ENCODE results near the gene AMZ1. TPM values are rescaled to one million over a fixed set of nuclear protein-coding genes. Genes with fewer than 3 reads are reported as not detected.
"Not testable (repeated sequence)": the region's sequence is repeated elsewhere in the genome, so short reads cannot be mapped to it uniquely, and the experiment has no call there.

The AMZ1 gene
- total RNA-seq, 1 donor from 2014 or later: not detected

DNA sequence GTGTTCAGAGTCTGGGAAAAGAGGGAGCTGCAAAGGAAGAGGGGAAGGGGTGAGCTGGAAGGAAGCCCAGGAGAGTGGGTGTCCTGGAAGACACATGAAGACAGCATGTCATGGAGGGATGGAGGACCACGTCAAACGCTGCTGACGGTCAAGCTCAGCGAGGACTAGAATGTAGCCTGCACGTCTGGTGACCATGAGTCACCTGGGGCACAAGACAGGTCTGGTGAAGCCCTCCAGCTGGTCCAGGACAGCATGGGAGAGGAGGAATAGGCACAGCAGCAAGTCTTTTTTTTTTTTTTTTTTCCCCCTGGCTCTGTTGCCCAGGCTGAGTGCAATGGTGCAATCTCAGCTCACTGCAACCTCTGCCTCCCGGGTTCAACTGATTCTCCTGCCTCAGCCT is 19.6 kb upstream of the AMZ1 start:
- H3K4me1 Mint-ChIP-seq: no peaks in the 10 kb centered on the region
- Histone ChIP-seq H3K4me3 (no peak overlapping the region), H3K4me2 (no peak overlapping the region), H3K79me2 (ENCODE audit: low read depth) (no peaks in the 10 kb centered on the region), H3K27me3 (peaks cover 7% of the 10 kb centered on the region), H3F3A (ENCODE audit: low read depth) (no peaks in the 10 kb centered on the region), H3K9me3 (ENCODE audit: low read depth) (no peaks in the 10 kb centered on the region), H3K27ac (no peak overlapping the region), H3K9ac (no peak overlapping the region), H2AFZ (replicated peaks) (no peak overlapping the region), H3K36me3 (no peaks in the 10 kb centered on the region), H4K20me1 (ENCODE audit: low read depth) (no peaks in the 10 kb centered on the region), H3K4me1 (no peaks in the 10 kb centered on the region)
- H3K9me3 Mint-ChIP-seq: no peaks in the 10 kb centered on the region
- no peak for DNase-seq (ENCODE audit: low spot score)
- peaks cover 27% of the 10 kb centered on the region for H3K27me3 Mint-ChIP-seq (ENCODE audit: insufficient read depth, low read depth)
- peak overlapping the region; percentile 2 for H3K4me3 Mint-ChIP-seq
- TF ChIP-seq, protein P1, sequence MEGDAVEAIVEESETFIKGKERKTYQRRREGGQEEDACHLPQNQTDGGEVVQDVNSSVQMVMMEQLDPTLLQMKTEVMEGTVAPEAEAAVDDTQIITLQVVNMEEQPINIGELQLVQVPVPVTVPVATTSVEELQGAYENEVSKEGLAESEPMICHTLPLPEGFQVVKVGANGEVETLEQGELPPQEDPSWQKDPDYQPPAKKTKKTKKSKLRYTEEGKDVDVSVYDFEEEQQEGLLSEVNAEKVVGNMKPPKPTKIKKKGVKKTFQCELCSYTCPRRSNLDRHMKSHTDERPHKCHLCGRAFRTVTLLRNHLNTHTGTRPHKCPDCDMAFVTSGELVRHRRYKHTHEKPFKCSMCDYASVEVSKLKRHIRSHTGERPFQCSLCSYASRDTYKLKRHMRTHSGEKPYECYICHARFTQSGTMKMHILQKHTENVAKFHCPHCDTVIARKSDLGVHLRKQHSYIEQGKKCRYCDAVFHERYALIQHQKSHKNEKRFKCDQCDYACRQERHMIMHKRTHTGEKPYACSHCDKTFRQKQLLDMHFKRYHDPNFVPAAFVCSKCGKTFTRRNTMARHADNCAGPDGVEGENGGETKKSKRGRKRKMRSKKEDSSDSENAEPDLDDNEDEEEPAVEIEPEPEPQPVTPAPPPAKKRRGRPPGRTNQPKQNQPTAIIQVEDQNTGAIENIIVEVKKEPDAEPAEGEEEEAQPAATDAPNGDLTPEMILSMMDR (IDR thresholded peaks at IDR 0.05): no peak
- TF ChIP-seq EZH2phosphoT487 (IDR thresholded peaks at IDR 0.05) (no peak), EZH2 (IDR thresholded peaks at IDR 0.05) (no peak)
- H3K27ac Mint-ChIP-seq: no peak overlapping the region
- H3K36me3 Mint-ChIP-seq: peaks cover 2% of the 10 kb centered on the region

- no peak for DNase-seq (ENCODE audit: low spot score)
- H3K4me2 ChIP-seq: no peak overlapping the region
- no peaks in the 10 kb centered on the region for H3K36me3 ChIP-seq
- no peak overlapping the region for H3K4me3 ChIP-seq
- Mint-ChIP-seq H3K9me3 (peaks cover 10% of the 10 kb centered on the region), H3K36me3 (peaks cover 4% of the 10 kb centered on the region), H3K4me3 (no peak overlapping the region), H3K4me1 (no peaks in the 10 kb centered on the region), H3K27me3 (ENCODE audit: insufficient read depth, low read depth) (peaks cover 27% of the 10 kb centered on the region), H3K27ac (no peak overlapping the region)
- H3K27me3 ChIP-seq: peaks cover 7% of the 10 kb centered on the region
- H4K20me1 ChIP-seq (ENCODE audit: low read depth): no peaks in the 10 kb centered on the region
- TF ChIP-seq EZH2 (IDR thresholded peaks at IDR 0.05) (no peak), EZH2phosphoT487 (IDR thresholded peaks at IDR 0.05) (no peak)
- TF ChIP-seq, protein P1 (IDR thresholded peaks at IDR 0.05): no peak
- H3K9me3 ChIP-seq (ENCODE audit: low read depth): no peaks in the 10 kb centered on the region
- H2AFZ ChIP-seq (replicated peaks): no peak overlapping the region
- H3K27ac ChIP-seq: no peak overlapping the region
- no peaks in the 10 kb centered on the region for H3F3A ChIP-seq (ENCODE audit: low read depth)
- no peaks in the 10 kb centered on the region for H3K79me2 ChIP-seq (ENCODE audit: low read depth)
- no peak overlapping the region for H3K9ac ChIP-seq
- no peaks in the 10 kb centered on the region for H3K4me1 ChIP-seq
Observed at GRCh38 chr7:2670171-2670570, 17.8 kb upstream of the AMZ1 start.

DNA sequence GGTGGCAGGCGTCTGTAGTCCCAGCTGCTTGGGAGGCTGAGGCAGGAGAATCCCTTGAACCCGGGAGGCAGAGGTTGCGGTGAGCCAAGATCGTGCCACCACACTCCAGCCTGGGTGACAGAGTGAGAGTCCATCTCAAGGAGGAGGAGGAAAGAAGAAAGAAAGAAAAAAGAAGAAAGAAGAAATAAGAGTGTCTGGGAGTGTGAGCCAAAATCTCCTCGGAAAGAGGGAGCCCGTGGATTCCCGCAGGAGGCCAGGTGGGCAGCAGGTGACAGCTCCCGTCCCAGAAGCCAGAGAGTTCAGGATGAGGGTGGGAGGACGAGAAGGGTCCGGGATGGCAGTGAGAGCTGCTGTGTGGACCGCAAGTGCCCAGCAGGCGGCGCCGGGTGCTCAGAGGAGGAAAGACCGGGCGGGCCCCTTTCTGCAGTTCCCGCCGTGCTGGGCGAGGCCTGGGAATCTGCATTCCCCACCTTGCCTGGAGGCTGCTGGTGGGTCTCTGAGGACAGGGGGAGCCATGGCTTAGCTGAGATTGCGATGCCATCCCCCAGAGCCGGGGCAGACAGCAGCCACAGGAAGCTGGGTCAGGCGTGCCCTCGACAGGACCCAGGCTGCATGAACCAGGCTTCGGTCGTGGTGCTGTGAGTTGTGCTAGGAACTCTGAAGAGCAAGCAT is 17.1 kb upstream of the AMZ1 start:
- peaks cover 23% of the 10 kb centered on the region for H3K27me3 Mint-ChIP-seq (ENCODE audit: insufficient read depth, low read depth)
- H3K9ac ChIP-seq: no peak overlapping the region
- peak overlapping the region; percentile 68 for H3K4me3 Mint-ChIP-seq

DNA sequence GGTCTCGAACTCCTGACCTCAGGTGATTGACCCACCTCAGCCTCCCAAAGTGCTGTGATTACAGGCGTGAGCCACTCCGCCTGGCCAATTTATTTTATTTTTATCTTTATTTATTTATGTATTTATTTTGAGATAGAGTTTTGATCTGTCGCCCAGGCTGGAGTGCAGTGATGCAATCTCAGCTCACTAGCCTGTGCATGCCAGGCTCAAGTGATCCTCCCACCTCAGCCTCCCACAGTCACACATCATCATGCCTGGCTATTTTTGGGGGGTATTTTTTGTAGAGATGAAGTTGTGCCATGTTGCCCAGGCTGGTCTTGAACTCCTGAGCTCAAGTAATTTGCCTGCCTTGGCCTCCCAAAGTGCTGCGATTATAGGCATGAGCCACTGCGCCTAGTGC is 14.8 kb upstream of the AMZ1 start:
- H3K4me1 Mint-ChIP-seq; DNase-seq (ENCODE audit: low spot score); H3F3A ChIP-seq (ENCODE audit: low read depth); H3K4me2 ChIP-seq; H3K4me1 ChIP-seq; H3K27me3 Mint-ChIP-seq (ENCODE audit: insufficient read depth, low read depth); H3K4me3 Mint-ChIP-seq; H3K9ac ChIP-seq; H3K36me3 ChIP-seq; H3K79me2 ChIP-seq (ENCODE audit: low read depth); H2AFZ ChIP-seq (replicated peaks); H3K27me3 ChIP-seq; H4K20me1 ChIP-seq (ENCODE audit: low read depth); H3K9me3 Mint-ChIP-seq; H3K36me3 Mint-ChIP-seq; H3K27ac Mint-ChIP-seq; H3K4me3 ChIP-seq; H3K27ac ChIP-seq; H3K9me3 ChIP-seq (ENCODE audit: low read depth): not testable (repeated sequence)

More for the DNA sequence above, 17.1 kb upstream of the AMZ1 start:
- Histone ChIP-seq H3K79me2 (ENCODE audit: low read depth) (no peaks in the 10 kb centered on the region), H3K4me3 (no peak overlapping the region), H3F3A (ENCODE audit: low read depth) (no peaks in the 10 kb centered on the region), H4K20me1 (ENCODE audit: low read depth) (no peaks in the 10 kb centered on the region), H3K4me2 (no peak overlapping the region), H3K4me1 (no peaks in the 10 kb centered on the region), H3K27me3 (peaks cover 7% of the 10 kb centered on the region), H3K9me3 (ENCODE audit: low read depth) (no peaks in the 10 kb centered on the region), H3K27ac (no peak overlapping the region), H2AFZ (replicated peaks) (no peak overlapping the region), H3K36me3 (no peaks in the 10 kb centered on the region)
- Mint-ChIP-seq H3K4me1 (no peaks in the 10 kb centered on the region), H3K36me3 (peaks cover 4% of the 10 kb centered on the region), H3K9me3 (peaks cover 10% of the 10 kb centered on the region), H3K27ac (peak overlapping the region; percentile 41)
- peak; percentile 86 for DNase-seq (ENCODE audit: low spot score)
- no peak for TF ChIP-seq EZH2phosphoT487 (IDR thresholded peaks at IDR 0.05)
- TF ChIP-seq, protein P1 (IDR thresholded peaks at IDR 0.05): peak; percentile 78

All from neural progenitor cell (in vitro differentiated cells).